ENCODE data around the gene KRTAP9-2. TPM values are rescaled to one million over a fixed set of nuclear protein-coding genes. Genes with fewer than 3 reads are reported as not detected.

KRTAP9-2 gene
- total and polyA plus RNA-seq, 2 donors (not counting 3 experiments of a cell fraction or from before 2014, with no cell fraction given): not detected

DNA sequence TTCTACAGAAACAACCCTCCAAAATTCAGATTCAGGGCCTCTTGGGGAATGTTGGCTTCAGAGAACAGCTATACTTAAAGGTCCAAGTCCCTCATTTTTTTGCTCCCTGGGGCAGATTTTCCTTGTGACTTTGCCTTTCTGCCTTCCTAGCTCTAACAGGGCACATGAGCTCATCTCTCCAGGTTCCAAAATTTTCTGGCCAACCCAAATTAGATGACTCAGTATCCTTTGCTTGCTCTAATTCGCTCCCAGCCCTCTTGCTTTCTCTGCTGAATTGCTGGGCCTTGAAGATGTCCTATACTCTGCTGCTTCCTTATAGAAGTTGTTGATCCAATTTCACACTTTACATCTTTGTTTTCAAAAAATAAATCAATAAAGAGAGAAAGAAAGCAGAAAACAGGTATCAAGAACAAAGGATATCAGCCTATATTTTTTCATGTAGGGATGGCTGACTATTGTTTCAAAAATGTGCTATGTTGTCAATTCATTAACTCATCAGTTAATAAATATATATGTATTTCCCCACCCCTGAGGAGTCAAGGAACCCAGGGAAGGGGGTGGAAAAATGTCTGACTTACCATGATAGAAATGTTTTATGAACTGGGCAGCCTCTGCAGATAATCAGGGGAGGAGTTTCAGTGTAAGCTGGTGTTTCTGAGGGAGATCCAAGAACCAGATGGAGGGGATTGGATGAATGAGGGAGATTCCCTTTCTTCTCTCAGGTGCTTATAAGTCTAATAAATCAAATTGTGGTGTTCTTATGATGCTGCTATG lies 47.4 kb upstream of the KRTAP9-2 start:
- no peak overlapping the region for H3K9ac ChIP-seq (replicated peaks; ENCODE audit: extremely low read depth, insufficient read depth, low read length)
- BruUV-seq (replicated peaks): no TSS peak
- ChIA-PET POLR2A (no interaction called here), CTCF (interaction anchor here (1.0 kb wide), 1 partner anchor 322 kb away, joined by 3 read pairs; no protein-coding TSS in a partner anchor)
- H3K27me3 ChIP-seq (ENCODE audit: control insufficient read depth in 2 of 2, insufficient read depth in 2 of 2, low read length in 2 of 2): no peaks in the 10 kb centered on the region
- no peaks in the 10 kb centered on the region for H3K9me3 ChIP-seq (replicated peaks; ENCODE audit: control insufficient read depth, insufficient read depth, low read length)
- dilution Hi-C loops (cut with MboI; ENCODE audit: extremely low pct_ligation_motif_present, low sequenced_read_pairs): no loop called here
- intact Hi-C loops (cut with micrococcal nuclease): no loop called here
- DNase-seq (ENCODE audit: low read depth, low spot score) (no peak), FAIRE-seq (no peak)
- H3K27ac ChIP-seq (ENCODE audit: insufficient read depth, low read depth, low read length): no peak overlapping the region
- no peaks in the 10 kb centered on the region for H4K20me1 ChIP-seq (replicated peaks; ENCODE audit: control insufficient read depth, extremely low read depth, insufficient read depth, low read length)
- no peaks in the 10 kb centered on the region for H3K4me1 ChIP-seq (ENCODE audit: control insufficient read depth, extremely low read depth, insufficient read depth, low read length)
- TF ChIP-seq POLR2A (IDR thresholded peaks at IDR 0.05; ENCODE audit: low read depth, low read length): no peak
- TF ChIP-seq EZH2 (IDR thresholded peaks at IDR 0.05; ENCODE audit: borderline replicate concordance, low read depth, low read length, severe bottlenecking): no peak
- TF ChIP-seq GATA2 (IDR thresholded peaks at IDR 0.05; ENCODE audit: insufficient read depth, insufficient read length, low read depth, low read length): no peak
- TF ChIP-seq, protein P1, sequence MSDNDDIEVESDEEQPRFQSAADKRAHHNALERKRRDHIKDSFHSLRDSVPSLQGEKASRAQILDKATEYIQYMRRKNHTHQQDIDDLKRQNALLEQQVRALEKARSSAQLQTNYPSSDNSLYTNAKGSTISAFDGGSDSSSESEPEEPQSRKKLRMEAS (IDR thresholded peaks at IDR 0.05; ENCODE audit: insufficient read depth, insufficient read length): no peak
- no peak for TF ChIP-seq POLR2AphosphoS5 (IDR thresholded peaks at IDR 0.05; ENCODE audit: insufficient read depth, low read depth, low read length)
- TF ChIP-seq FOS (IDR thresholded peaks at IDR 0.05; ENCODE audit: borderline replicate concordance, insufficient read depth, low read length): no peak
- TF ChIP-seq MYC (IDR thresholded peaks at IDR 0.05; ENCODE audit: low read depth, low read length): no peak
- TF ChIP-seq JUN (IDR thresholded peaks at IDR 0.05; ENCODE audit: borderline replicate concordance, insufficient read depth, insufficient read length, low read depth): no peak
- TF ChIP-seq, protein P2, sequence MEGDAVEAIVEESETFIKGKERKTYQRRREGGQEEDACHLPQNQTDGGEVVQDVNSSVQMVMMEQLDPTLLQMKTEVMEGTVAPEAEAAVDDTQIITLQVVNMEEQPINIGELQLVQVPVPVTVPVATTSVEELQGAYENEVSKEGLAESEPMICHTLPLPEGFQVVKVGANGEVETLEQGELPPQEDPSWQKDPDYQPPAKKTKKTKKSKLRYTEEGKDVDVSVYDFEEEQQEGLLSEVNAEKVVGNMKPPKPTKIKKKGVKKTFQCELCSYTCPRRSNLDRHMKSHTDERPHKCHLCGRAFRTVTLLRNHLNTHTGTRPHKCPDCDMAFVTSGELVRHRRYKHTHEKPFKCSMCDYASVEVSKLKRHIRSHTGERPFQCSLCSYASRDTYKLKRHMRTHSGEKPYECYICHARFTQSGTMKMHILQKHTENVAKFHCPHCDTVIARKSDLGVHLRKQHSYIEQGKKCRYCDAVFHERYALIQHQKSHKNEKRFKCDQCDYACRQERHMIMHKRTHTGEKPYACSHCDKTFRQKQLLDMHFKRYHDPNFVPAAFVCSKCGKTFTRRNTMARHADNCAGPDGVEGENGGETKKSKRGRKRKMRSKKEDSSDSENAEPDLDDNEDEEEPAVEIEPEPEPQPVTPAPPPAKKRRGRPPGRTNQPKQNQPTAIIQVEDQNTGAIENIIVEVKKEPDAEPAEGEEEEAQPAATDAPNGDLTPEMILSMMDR (IDR thresholded peaks at IDR 0.05; ENCODE audit: extremely low read depth in 1 of 2, insufficient read depth in 1 of 2, low read depth in 1 of 2, low read length in 2 of 2): no peak
- H3K36me3 ChIP-seq (ENCODE audit: control insufficient read depth in 2 of 2, extremely low read depth in 1 of 2, insufficient read depth in 2 of 2, low read length in 2 of 2): no peaks in the 10 kb centered on the region
- no peaks in the 10 kb centered on the region for H3K9me1 ChIP-seq (replicated peaks; ENCODE audit: control insufficient read depth, extremely low read depth, insufficient read depth, low read length)
- H3K4me2 ChIP-seq (ENCODE audit: insufficient read depth, low read length): no peak overlapping the region
- H2AFZ ChIP-seq (ENCODE audit: low read depth, low read length): no peak overlapping the region
- H3K79me2 ChIP-seq (ENCODE audit: control insufficient read depth, insufficient read depth, low read length): no peaks in the 10 kb centered on the region
- H3K4me3 ChIP-seq (replicated peaks in 1 of 3; ENCODE audit: insufficient read depth in 1 of 3, low read depth in 1 of 3, low read length in 3 of 3): no peak overlapping the region
